IPS-20b (cell line): ENCODE results near the gene SIPA1.

Experiments used
- H3K27ac ChIP-seq: one replicate; pipeline ENCODE4 v1.5.1; 2013; ENCODE audit warnings: low read length
- H3K27me3 ChIP-seq: 2 replicates; pipeline ENCODE4 v1.6.1; 2013; ENCODE audit warnings: mild to moderate bottlenecking, low read length, inconsistent platforms; ENCODE audit not compliant: insufficient read depth
- H3K36me3 ChIP-seq: 2 replicates; pipeline ENCODE4 v1.6.1; 2013; ENCODE audit warnings: low read depth, mild to moderate bottlenecking, inconsistent platforms, low read length, moderate library complexity; ENCODE audit not compliant: insufficient read depth
- H3K4me1 ChIP-seq: 2 replicates; pipeline ENCODE4 v1.6.1; 2013; ENCODE audit warnings: mild to moderate bottlenecking, control low read depth, inconsistent platforms, low read length, moderate library complexity; ENCODE audit not compliant: insufficient read depth
- H3K4me3 ChIP-seq: 2 replicates; pipeline ENCODE4 v1.5.1; 2013; ENCODE audit warnings: mild to moderate bottlenecking, low read length, inconsistent platforms
- H3K9ac ChIP-seq: 2 replicates; pipeline ENCODE4 v1.6.1; 2013; ENCODE audit warnings: low read depth, mild to moderate bottlenecking, inconsistent platforms, low read length, moderate library complexity
- H3K9me3 ChIP-seq: 2 replicates; pipeline ENCODE4 v1.6.1; 2013; ENCODE audit warnings: mild to moderate bottlenecking, low read depth, low read length, inconsistent platforms; ENCODE audit not compliant: insufficient read depth

Gene SIPA1

DNA sequence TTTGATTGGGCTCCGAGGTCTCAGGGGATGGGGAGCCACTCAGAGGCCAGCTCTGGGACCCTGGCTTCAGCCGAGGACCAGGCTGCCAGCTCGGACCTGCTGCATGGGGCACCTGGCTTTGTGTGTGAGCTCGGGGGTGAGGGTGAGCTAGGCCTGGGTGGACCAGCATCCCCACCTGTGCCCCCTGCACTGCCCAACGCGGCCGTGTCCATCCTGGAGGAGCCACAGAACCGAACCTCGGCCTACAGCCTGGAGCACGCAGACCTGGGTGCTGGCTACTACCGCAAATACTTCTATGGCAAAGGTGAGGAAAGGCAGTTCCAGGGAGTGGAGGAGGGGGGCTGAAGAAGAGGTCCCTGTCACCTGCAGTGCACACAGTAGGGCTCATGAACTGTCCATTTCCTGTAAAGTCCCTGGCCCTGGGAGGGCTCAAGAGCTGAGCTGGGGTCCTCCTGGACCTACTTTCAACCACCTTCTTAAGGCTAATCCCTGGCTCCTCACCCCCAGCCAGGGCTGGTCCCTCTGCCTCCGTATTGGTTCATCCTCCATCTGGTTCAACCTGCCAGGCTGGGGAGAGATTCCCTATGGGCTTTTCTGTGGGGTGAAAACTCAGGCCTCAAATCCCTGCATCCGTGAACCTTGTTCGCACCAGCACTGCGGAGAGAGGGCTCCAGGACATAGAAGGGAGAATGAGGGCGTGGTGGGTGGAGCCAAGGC, 3.6 kb downstream of the SIPA1 start:
- Histone ChIP-seq H3K36me3 (peaks cover 6% of the 10 kb centered on the region; the same call in 1 of the 2 replicates), H3K9me3 (no peaks in the 10 kb centered on the region), H3K4me3 (peak overlapping the region; percentile 63; the same call in 1 of the 2 replicates), H3K27ac (no peak overlapping the region), H3K4me1 (peaks cover 11% of the 10 kb centered on the region; the same call in 1 of the 2 replicates), H3K9ac (peak overlapping the region; percentile 66; the same call in 1 of the 2 replicates), H3K27me3 (no peaks in the 10 kb centered on the region; the same call in 1 of the 2 replicates)

- H3K36me3 ChIP-seq = no peaks in the 10 kb centered on the region; the same call in 1 of the 2 replicates
- H3K9me3 ChIP-seq = no peaks in the 10 kb centered on the region
- H3K27ac ChIP-seq = no peak overlapping the region
- H3K9ac ChIP-seq = peak overlapping the region; percentile 66; the same call in 1 of the 2 replicates
- H3K27me3 ChIP-seq = no peaks in the 10 kb centered on the region; the same call in 1 of the 2 replicates
- peak overlapping the region; percentile 63; the same call in 1 of the 2 replicates for H3K4me3 ChIP-seq
- H3K4me1 ChIP-seq = peaks cover 11% of the 10 kb centered on the region; the same call in 1 of the 2 replicates
Measured at GRCh38 chr11:65642014-65642671, 4.2 kb downstream of the SIPA1 start.

- Histone ChIP-seq H3K4me3 (no peak overlapping the region), H3K9ac (no peak overlapping the region), H3K36me3 (no peaks in the 10 kb centered on the region), H3K27me3 (no peaks in the 10 kb centered on the region; the same call in 1 of the 2 replicates), H3K9me3 (no peaks in the 10 kb centered on the region), H3K27ac (no peak overlapping the region), H3K4me1 (peaks cover 5% of the 10 kb centered on the region; the same call in 1 of the 2 replicates)
Measured at GRCh38 chr11:65643971-65644370, 6.1 kb downstream of the SIPA1 start.

DNA sequence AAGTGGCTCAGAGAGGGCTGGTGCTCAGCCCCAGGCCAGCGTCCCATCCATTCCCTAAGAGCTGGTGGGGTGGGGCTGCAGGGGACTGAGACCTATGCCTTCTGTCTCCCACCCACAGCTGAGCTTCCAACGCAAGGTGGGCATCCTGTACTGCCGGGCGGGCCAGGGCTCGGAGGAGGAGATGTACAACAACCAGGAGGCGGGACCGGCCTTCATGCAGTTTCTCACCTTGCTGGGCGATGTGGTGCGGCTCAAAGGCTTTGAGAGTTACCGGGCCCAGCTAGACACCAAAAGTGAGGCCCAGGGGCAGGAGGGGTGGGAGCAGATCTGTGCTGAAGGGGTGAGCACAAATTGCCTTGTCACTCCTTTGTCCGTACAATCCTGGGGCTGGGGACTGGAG, 6.9 kb downstream of the SIPA1 start:
- H3K4me1 ChIP-seq = peaks cover 5% of the 10 kb centered on the region; the same call in 1 of the 2 replicates
- H3K36me3 ChIP-seq = peaks cover 4% of the 10 kb centered on the region; the same call in 1 of the 2 replicates
- H3K27me3 ChIP-seq = no peaks in the 10 kb centered on the region; the same call in 1 of the 2 replicates
- no peak overlapping the region for H3K9ac ChIP-seq
- no peaks in the 10 kb centered on the region for H3K9me3 ChIP-seq
- H3K4me3 ChIP-seq = no peak overlapping the region
- no peak overlapping the region for H3K27ac ChIP-seq

DNA sequence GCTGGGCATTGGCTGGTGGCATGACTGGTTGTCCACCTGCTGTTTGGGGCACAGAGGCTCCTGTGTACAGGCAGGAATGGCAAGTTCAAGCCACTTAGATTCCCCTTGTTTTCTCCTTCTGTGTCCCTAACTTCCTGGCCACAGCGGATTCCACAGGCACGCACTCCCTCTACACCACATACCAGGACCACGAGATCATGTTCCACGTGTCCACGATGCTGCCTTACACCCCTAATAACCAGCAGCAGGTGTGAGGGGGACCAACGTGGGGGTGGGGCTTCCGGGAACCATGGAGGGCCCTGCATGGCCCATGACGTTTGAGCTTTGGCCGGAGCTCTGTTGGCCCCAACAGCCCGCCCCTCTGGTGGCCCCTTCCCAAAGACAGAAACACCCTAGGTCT, 7.8 kb downstream of the SIPA1 start:
- no peaks in the 10 kb centered on the region for H3K9me3 ChIP-seq
- peaks cover 5% of the 10 kb centered on the region; the same call in 1 of the 2 replicates for H3K4me1 ChIP-seq
- peaks cover 5% of the 10 kb centered on the region; the same call in 1 of the 2 replicates for H3K36me3 ChIP-seq
- no peak overlapping the region for H3K27ac ChIP-seq
- no peak overlapping the region for H3K4me3 ChIP-seq
- H3K27me3 ChIP-seq = no peaks in the 10 kb centered on the region; the same call in 1 of the 2 replicates
- no peak overlapping the region for H3K9ac ChIP-seq

GRCh38 chr11:65646288-65646957, 8.5 kb downstream of the SIPA1 start:
- Histone ChIP-seq H3K36me3 (peaks cover 5% of the 10 kb centered on the region; the same call in 1 of the 2 replicates), H3K9me3 (no peaks in the 10 kb centered on the region), H3K27me3 (no peaks in the 10 kb centered on the region; the same call in 1 of the 2 replicates), H3K9ac (no peak overlapping the region), H3K4me1 (peaks cover 5% of the 10 kb centered on the region; the same call in 1 of the 2 replicates), H3K4me3 (peak overlapping the region; percentile 73; the same call in 1 of the 2 replicates), H3K27ac (no peak overlapping the region)

- Histone ChIP-seq H3K4me1 (peaks cover 3% of the 10 kb centered on the region; the same call in 1 of the 2 replicates), H3K27me3 (peaks cover 3% of the 10 kb centered on the region; the same call in 1 of the 2 replicates), H3K9me3 (no peaks in the 10 kb centered on the region), H3K36me3 (peaks cover 5% of the 10 kb centered on the region; the same call in 1 of the 2 replicates), H3K27ac (no peak overlapping the region), H3K9ac (peak overlapping the region; percentile 41; the same call in 1 of the 2 replicates), H3K4me3 (peak overlapping the region; percentile 73)
Measured at GRCh38 chr11:65646958-65647701, 9.2 kb downstream of the SIPA1 start.

DNA sequence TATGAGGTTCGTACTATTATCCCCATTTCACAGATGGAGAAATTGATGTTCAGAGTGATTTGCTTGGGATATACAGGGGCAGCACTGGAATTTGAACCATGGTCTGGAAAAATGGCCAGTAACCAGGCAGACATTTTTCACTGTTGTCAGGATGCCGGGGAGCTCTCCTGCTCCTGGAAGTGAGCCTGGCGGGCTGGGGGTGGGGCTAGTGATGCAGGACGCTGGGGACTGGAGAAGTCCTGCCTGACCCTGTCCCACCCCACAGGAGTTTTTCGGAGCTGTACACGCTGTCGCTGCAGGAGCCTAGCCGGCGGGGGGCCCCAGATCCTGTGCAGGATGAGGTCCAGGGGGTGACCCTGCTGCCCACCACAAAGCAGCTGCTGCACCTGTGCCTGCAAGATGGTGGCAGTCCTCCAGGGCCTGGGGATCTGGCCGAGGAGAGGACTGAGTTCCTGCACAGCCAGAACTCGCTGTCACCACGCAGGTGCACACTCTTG, 11.1 kb downstream of the SIPA1 start:
- no peak overlapping the region for H3K27ac ChIP-seq
- H3K4me3 ChIP-seq = no peak overlapping the region
- H3K9me3 ChIP-seq = no peaks in the 10 kb centered on the region
- peaks cover 9% of the 10 kb centered on the region; the same call in 1 of the 2 replicates for H3K36me3 ChIP-seq
- no peak overlapping the region for H3K9ac ChIP-seq
- peaks cover 3% of the 10 kb centered on the region; the same call in 1 of the 2 replicates for H3K27me3 ChIP-seq
- H3K4me1 ChIP-seq = peaks cover 12% of the 10 kb centered on the region; the same call in 1 of the 2 replicates

- Histone ChIP-seq H3K9ac (no peak overlapping the region), H3K27ac (no peak overlapping the region)
Measured at GRCh38 chr11:65649656-65650546, 12.0 kb downstream of the SIPA1 start.

More at GRCh38 chr11:65649656-65650546, 12.0 kb downstream of the SIPA1 start:
- H3K4me3 ChIP-seq = no peak overlapping the region
- H3K9me3 ChIP-seq = no peaks in the 10 kb centered on the region
- peaks cover 17% of the 10 kb centered on the region for H3K36me3 ChIP-seq
- peaks cover 3% of the 10 kb centered on the region; the same call in 1 of the 2 replicates for H3K27me3 ChIP-seq
- H3K4me1 ChIP-seq = peaks cover 12% of the 10 kb centered on the region; the same call in 1 of the 2 replicates
